Activated CD4-positive, CD25-positive, alpha-beta regulatory T cell (primary cell): ENCODE data around the gene KLK11.

Source experiments
- DNase-seq, 4 experiments: peaks; one replicate each; lab custom pipeline; 2025; lab: John Stamatoyannopoulos, UW

KLK11 gene

GRCh38 chr19:51026554-51026831 is at the start of gene KLK11:
TSS of gene KLK11 (minus strand) at chr19:51026616. CDS start at chr19:51025631, 985 bp downstream.
- no peak for DNase-seq

GRCh38 chr19:51075998-51076397 is 49.6 kb upstream of the KLK11 start:
- no peak for DNase-seq

GRCh38 chr19:51071095-51071405 is 44.6 kb upstream of the KLK11 start:
- DNase-seq: no peak

- DNase-seq: no peak
Observed at GRCh38 chr19:51070334-51071094, 44.1 kb upstream of the KLK11 start.

- DNase-seq: no peak
Observed at GRCh38 chr19:51066393-51067186, 40.2 kb upstream of the KLK11 start.

GRCh38 chr19:51065221-51065960 is 39.0 kb upstream of the KLK11 start:
- DNase-seq: no peak

- no peak for DNase-seq
Observed at GRCh38 chr19:51064534-51065220, 38.3 kb upstream of the KLK11 start, which contains the start of gene KLK13. TSS of gene KLK13 (minus strand) at chr19:51065092. CDS start at chr19:51065067, 25 bp downstream.

- no peak for DNase-seq
Observed at GRCh38 chr19:51063664-51064063, 37.2 kb upstream of the KLK11 start.

GRCh38 chr19:51060973-51061372 is 34.6 kb upstream of the KLK11 start:
- DNase-seq: no peak

GRCh38 chr19:51060336-51060735 is 33.9 kb upstream of the KLK11 start:
- DNase-seq: no peak

- DNase-seq: no peak
Observed at GRCh38 chr19:51059715-51060114, 33.3 kb upstream of the KLK11 start.

GRCh38 chr19:51055866-51056265 is 29.4 kb upstream of the KLK11 start:
- DNase-seq: no peak

GRCh38 chr19:51047031-51047335 is 20.6 kb upstream of the KLK11 start:
- DNase-seq: no peak

- no peak for DNase-seq
Observed at GRCh38 chr19:51044327-51044726, 17.9 kb upstream of the KLK11 start.

GRCh38 chr19:51043497-51043896 is 17.1 kb upstream of the KLK11 start:
- DNase-seq: no peak

GRCh38 chr19:51040151-51040550 is 13.7 kb upstream of the KLK11 start:
- no peak for DNase-seq

GRCh38 chr19:51036519-51036918 is 10.1 kb upstream of the KLK11 start:
- no peak for DNase-seq

GRCh38 chr19:51034704-51035103 is 8.3 kb upstream of the KLK11 start, which contains the start of gene KLK12:
TSS of gene KLK12 (minus strand) at chr19:51035002. CDS start at chr19:51034621, 381 bp downstream.
- no peak for DNase-seq

- no peak for DNase-seq
Observed at GRCh38 chr19:51031880-51032225, 5.4 kb upstream of the KLK11 start.

- no peak for DNase-seq
Observed at GRCh38 chr19:51031220-51031879, 4.9 kb upstream of the KLK11 start.

GRCh38 chr19:51030631-51031030 is 4.2 kb upstream of the KLK11 start:
- no peak for DNase-seq

- no peak for DNase-seq
Observed at GRCh38 chr19:51029718-51030117, 3.3 kb upstream of the KLK11 start.
